HL-60/S4 treated with phorbol 12-myristate 13-acetate at 8.2 ng/mL for 4 days and 3 days (cell line): ENCODE measurements around the gene ALDH16A1.
"Not testable (repeated sequence)": the region's sequence is repeated elsewhere in the genome, so short reads cannot be mapped to it uniquely, and the experiment has no call there.

Source experiments
- in situ Hi-C: fragments of 300-500 bp; cut with MboI; formaldehyde crosslinking; loops from 2 replicates; pipeline ENCODE4 v1.15.0; 2022; ENCODE audit warnings: low sequenced_read_pairs

ALDH16A1 gene

GRCh38 chr19:49439836-49440235, 13.2 kb upstream of the ALDH16A1 start:
- in situ Hi-C loops = loop anchor here (5.0 kb wide), 1 partner anchor 48 kb away; no protein-coding TSS in a partner anchor

- in situ Hi-C loops = no loop called here
Observed at GRCh38 chr19:49440439-49441209, 12.4 kb upstream of the ALDH16A1 start.

- in situ Hi-C loops = no loop called here
Observed at GRCh38 chr19:49441210-49441959, 11.6 kb upstream of the ALDH16A1 start, which contains the start of gene SLC17A7. Gene SLC17A7 (minus strand): TSS chr19:49441527. CDS start chr19:49441379, 148 bp downstream.

GRCh38 chr19:49441960-49442350, 11.1 kb upstream of the ALDH16A1 start:
- in situ Hi-C loops = no loop called here

- in situ Hi-C loops = no loop called here
Observed at GRCh38 chr19:49442354-49442753, 10.7 kb upstream of the ALDH16A1 start.

- in situ Hi-C loops = no loop called here
Observed at GRCh38 chr19:49442771-49443365, 10.2 kb upstream of the ALDH16A1 start.

- in situ Hi-C loops = no loop called here
Observed at GRCh38 chr19:49443366-49444099, 9.5 kb upstream of the ALDH16A1 start.

- in situ Hi-C loops = not testable (repeated sequence)
Observed at GRCh38 chr19:49444100-49444700, 8.8 kb upstream of the ALDH16A1 start.

GRCh38 chr19:49445997-49446396, 7.0 kb upstream of the ALDH16A1 start:
- in situ Hi-C loops = no loop called here

- in situ Hi-C loops = no loop called here
Observed at GRCh38 chr19:49447485-49448431, 5.3 kb upstream of the ALDH16A1 start.

GRCh38 chr19:49448432-49448786, 4.6 kb upstream of the ALDH16A1 start:
- in situ Hi-C loops = no loop called here

GRCh38 chr19:49450405-49450804, 2.6 kb upstream of the ALDH16A1 start:
- in situ Hi-C loops = no loop called here

GRCh38 chr19:49451430-49452181, 1.4 kb upstream of the ALDH16A1 start, which contains the start of gene PIH1D1:
Gene PIH1D1 (minus strand): TSS chr19:49451814. CDS start chr19:49451574, 240 bp downstream.
- in situ Hi-C loops = no loop called here

GRCh38 chr19:49453757-49454240, 774 bp downstream of the ALDH16A1 start:
- in situ Hi-C loops = no loop called here

- in situ Hi-C loops = no loop called here
Observed at GRCh38 chr19:49455773-49456172, 2.7 kb downstream of the ALDH16A1 start.

GRCh38 chr19:49456326-49456725, 3.3 kb downstream of the ALDH16A1 start:
- in situ Hi-C loops = no loop called here

- in situ Hi-C loops = no loop called here
Observed at GRCh38 chr19:49458567-49458903, 5.5 kb downstream of the ALDH16A1 start.

GRCh38 chr19:49459388-49459787, 6.4 kb downstream of the ALDH16A1 start:
- in situ Hi-C loops = no loop called here

- in situ Hi-C loops = not testable (repeated sequence)
Observed at GRCh38 chr19:49461130-49461529, 8.1 kb downstream of the ALDH16A1 start.
